HG02678 (cell line): Measurements from ENCODE around the gene CSNK1D.

Source experiments
- ATAC-seq: cut with Tn5 transposase; IDR thresholded peaks from one replicate; pipeline ENCODE4 v1.9.1; 2021; ENCODE audit warnings: mild to moderate bottlenecking, moderate library complexity; ENCODE audit not compliant: unreplicated experiment

Gene CSNK1D

GRCh38 chr17:82230609-82231311 lies 42.7 kb downstream of the CSNK1D start:
- ATAC-seq, result peak; percentile 46

- ATAC-seq, result no peak
These were observed 43.5 kb downstream of the CSNK1D start for GRCh38 chr17:82229698-82230608.

- ATAC-seq, result peak; percentile 44
These were observed 44.4 kb downstream of the CSNK1D start, which contains the start of gene SLC16A3 for GRCh38 chr17:82228842-82229697. Gene SLC16A3, plus strand, starts transcription at chr17:82229042. Its CDS starts 6,967 bp downstream, at chr17:82236009.

- ATAC-seq, result peak; percentile 35
These were observed 45.1 kb downstream of the CSNK1D start for GRCh38 chr17:82228278-82228841.

- ATAC-seq, result no peak
These were observed 45.7 kb downstream of the CSNK1D start for GRCh38 chr17:82227629-82228277.

GRCh38 chr17:82226809-82227628 lies 46.5 kb downstream of the CSNK1D start:
- no peak for ATAC-seq

- no peak for ATAC-seq
These were observed 47.2 kb downstream of the CSNK1D start for GRCh38 chr17:82226146-82226808.

- no peak for ATAC-seq
These were observed 48.0 kb downstream of the CSNK1D start for GRCh38 chr17:82225368-82226029.

- no peak for ATAC-seq
These were observed 48.8 kb downstream of the CSNK1D start for GRCh38 chr17:82224666-82225065.

- ATAC-seq, result no peak
These were observed 50.0 kb downstream of the CSNK1D start for GRCh38 chr17:82223517-82223916.

GRCh38 chr17:82222816-82223215 lies 50.7 kb downstream of the CSNK1D start:
- ATAC-seq, result no peak

- ATAC-seq, result no peak
These were observed 52.1 kb downstream of the CSNK1D start for GRCh38 chr17:82221341-82221902.

- ATAC-seq, result no peak
These were observed 53.5 kb downstream of the CSNK1D start for GRCh38 chr17:82219753-82220709.

GRCh38 chr17:82219083-82219482 lies 54.4 kb downstream of the CSNK1D start:
- no peak for ATAC-seq

GRCh38 chr17:82218349-82219075 lies 55.0 kb downstream of the CSNK1D start:
- ATAC-seq, result no peak
